CD4-positive, alpha-beta T cell treated with Interferon gamma for 1 hour (primary cell): ENCODE results near the gene RTF2.

Experiments used
- DNase-seq: peaks from one replicate; pipeline ENCODE4 v3.0.0-alpha.2; 2020

Gene RTF2, protein sequence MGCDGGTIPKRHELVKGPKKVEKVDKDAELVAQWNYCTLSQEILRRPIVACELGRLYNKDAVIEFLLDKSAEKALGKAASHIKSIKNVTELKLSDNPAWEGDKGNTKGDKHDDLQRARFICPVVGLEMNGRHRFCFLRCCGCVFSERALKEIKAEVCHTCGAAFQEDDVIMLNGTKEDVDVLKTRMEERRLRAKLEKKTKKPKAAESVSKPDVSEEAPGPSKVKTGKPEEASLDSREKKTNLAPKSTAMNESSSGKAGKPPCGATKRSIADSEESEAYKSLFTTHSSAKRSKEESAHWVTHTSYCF

DNA sequence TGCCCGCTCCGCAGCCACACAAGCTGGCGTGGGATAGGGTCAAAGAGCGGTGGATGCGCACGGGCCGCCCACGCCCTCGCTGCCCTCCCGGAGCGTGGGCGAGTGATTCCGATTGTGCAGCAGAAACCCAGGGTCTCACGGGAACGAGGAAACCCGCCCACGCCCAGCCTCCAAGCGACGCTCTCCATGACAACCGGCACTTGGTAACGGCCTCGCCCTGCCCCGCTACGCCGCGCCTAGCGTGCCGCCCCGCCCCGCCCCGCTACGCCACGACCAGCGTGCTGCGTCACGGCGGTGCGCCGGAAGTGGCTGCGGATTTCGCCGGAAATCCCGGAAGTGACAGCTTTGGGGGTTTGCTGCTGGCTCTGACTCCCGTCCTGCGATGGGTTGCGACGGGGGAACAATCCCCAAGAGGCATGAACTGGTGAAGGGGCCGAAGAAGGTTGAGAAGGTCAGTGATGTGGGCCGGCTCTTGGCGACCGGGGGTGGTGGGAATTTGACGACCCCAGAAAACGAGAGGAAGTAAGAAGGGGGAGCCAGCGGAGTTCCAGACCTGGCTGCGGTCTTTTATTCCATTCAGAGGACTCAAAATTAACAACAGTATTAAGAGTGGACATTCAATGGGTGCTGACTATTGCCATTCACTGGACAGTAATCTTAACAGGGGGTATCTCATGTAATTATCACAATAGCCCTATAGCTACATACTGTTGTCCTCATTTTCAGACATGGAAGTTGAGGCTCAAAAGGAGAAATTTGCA lies at the start of gene RTF2:
RTF2 (plus strand) TSS at position 312 of the 761 bp plus-strand sequence; CDS start at position 383, 71 bp downstream.
- peak; percentile 95 for DNase-seq

DNA sequence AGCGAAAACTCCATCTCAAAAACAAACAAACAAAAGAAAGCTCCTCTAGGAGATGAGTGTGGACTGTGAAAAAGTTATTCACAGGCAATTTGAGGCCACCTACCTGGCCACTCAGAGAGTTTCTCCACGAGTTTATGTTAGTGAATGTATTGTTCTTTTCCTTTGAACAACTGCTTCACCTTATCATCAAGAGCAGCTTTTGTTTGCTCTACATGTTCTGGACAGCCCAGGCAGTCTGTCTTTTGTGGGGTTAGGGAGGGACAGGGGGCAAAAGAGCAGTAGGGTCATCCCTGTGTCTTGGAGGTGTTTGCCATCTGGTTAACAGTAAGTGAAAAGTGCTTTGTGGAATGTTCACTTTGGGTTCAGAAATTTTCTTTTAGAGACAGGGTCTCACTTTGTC lies 48.4 kb upstream of the RTF2 start:
- no peak for DNase-seq

DNA sequence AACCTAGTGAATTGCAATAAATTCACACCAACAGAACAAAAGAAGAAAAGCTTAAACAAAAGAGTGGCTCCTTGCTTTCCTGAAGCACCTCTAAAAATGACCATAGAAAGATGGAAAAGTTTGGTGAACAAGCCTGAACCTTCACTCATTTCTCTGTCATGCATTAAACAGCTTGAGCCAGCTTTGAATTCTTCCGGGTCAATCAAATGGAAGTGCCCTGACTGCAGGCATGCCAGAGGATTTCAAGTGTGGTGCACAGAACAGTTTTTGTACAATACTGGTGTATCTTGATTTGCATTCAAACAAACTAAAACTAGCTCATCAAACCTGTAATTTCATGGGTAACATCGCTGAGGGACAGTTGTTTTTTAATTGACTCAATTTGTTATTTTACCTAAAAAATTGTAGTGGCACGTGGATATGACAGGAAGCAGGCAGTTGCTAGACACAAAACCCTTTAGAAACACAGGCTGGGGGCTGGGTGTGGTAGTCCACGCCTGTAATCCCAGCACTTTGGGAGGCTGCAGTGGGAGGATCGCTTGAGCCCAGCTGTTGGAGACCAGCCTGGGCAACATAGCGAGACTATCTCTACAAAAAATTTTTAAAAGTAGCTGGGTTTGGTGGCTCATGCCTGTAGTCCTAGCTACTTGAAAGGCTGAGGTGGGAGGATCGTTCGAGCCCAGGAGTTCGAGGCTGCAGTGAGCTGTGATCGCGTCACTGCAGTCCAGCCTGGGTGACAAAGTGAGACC lies 47.3 kb upstream of the RTF2 start:
- DNase-seq: no peak

DNA sequence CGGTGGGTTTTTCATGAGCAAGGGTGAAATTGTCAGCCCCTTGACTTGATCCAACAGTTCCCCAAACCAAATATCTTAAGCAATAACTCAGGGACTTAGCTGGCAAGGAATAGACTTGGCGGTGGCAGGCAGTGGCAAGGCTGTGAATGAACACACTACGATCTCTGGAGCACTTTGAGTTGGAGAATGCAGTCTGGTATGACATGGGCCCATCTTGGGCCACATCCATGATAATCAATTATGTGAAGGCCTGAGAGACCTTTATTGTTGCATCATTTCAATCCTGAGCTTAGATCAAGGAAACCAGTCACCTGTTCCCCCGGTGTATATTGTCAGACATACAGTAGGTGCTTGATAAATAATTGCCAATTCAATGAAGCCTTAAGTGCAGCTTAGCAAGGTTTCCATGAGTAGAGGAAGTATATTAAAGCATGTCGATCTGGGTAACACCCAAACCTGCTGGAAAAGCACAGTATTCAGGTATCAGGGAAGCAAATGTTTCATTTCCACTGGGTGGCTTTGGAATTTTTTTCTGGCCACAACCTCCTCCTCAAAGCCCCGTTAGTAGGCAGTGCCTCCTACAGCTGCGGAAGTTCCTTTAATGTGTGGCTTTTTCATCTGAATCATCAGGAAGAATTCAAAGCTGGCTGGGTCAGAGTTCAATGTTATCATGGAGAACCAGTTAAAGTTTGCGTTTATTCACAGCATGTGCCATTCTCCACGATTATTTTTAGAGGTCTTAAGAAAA lies 46.2 kb upstream of the RTF2 start:
- no peak for DNase-seq

DNA sequence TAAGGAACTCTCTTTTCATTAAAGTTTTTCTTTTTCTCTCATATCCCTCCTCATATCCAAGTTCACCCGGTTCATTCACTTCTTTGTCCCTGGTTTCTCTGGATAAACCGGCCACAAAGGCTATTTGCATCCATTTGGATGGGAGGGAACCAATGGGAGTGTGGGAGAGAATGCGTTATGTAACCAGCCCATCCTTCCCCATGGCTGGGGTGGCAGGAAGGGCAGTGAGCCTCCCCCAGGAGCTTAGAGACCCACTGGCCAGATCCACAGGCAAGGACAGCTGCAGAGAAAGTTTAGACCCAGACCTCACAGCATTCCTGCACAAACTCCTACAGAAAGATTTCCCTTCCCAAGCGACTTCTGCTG lies 45.6 kb upstream of the RTF2 start:
- no peak for DNase-seq

DNA sequence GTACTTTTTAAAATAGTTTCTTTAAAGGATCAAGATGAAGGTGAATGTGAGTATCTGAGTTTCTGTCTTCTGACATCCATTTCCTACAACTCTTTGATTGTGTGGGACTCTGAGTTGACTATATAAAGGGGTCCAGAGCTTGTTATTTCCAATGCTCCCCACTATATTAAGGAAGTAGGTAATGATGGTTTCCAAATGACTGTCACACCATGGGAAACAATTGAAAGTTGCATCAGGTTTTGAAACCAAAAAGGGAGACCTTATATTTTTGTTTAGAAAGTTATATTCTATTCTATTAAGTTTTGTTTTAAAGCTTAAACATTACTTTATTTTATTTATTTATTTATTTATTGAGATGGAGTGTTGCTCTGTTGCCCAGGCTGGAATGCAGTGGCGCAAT lies 45.2 kb upstream of the RTF2 start:
- DNase-seq: no peak

DNA sequence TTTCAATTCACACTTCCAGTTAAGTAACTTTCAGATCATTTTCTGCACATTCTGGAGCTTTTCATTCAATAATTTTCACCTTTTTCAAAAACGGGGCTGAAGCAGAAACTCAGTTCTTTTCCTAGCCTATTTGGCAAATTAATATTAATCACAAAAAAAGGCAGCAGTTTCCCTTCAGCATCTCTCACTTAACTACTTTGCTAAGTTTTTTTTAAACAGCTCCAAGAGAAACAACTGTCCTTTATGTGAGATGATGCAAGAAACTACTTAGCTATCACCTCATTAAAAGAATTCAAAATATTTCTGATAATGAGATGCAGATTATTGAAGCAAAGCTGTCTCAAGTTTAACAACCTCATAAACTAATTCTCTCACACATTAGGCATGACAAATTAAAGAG lies 44.5 kb upstream of the RTF2 start:
- no peak for DNase-seq

DNA sequence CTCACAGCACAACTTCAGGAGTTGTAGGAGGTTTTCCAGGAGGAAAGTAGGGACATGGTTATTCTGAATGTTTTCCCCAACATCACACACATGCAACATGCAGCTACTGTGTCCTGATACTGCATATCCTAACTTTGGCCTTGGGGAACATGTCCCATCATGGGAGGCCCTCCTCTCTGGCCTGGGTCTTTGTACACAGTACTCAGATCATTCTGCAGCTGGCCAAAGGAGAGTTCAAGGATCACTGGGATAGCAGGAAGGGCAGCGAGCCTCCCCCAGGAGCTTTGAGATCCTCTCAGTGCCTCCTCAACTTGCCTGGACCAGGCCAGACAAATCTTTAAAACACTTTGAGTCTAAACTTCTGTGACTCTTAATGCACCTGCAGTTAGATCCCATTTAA lies 43.5 kb upstream of the RTF2 start:
- DNase-seq: no peak

DNA sequence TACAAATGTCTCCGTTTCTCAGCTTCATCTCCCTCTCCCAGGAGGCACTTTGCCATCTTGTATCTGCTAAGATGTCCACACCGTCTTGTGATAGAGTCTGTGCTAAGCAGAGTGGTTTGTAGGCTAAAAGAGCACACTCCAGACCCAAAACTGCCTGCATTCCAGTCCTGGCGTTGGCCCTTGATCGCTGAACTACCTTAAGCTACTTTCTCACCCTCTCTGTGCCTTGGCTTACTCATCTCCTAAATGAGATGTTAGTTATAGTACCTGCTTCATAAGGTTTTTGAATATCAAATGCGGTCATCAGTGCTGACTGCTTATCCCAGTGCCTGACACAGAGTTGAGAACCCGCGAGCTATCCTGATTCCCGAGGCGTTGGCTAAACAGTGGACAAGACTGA lies 42.4 kb upstream of the RTF2 start:
- no peak for DNase-seq

DNA sequence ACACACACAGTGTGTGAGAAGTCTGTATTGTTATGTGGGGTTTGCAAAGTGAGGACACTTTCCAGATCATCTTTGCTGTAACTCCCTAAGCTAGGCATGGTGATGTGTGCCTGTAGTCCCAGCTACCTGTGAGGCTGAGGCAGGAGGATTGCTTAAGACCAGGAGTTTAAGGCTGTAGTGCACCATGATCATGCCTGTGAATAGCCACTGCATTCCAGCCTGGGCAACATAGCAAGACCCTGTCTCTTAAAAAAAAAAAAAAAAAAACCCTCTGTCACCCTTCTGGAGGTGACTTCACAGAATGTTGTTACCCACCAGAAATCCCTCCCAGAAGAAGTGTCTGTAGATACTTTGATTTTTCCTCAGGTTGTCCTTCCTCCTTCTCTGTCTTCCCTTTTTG lies 41.5 kb upstream of the RTF2 start:
- no peak for DNase-seq

DNA sequence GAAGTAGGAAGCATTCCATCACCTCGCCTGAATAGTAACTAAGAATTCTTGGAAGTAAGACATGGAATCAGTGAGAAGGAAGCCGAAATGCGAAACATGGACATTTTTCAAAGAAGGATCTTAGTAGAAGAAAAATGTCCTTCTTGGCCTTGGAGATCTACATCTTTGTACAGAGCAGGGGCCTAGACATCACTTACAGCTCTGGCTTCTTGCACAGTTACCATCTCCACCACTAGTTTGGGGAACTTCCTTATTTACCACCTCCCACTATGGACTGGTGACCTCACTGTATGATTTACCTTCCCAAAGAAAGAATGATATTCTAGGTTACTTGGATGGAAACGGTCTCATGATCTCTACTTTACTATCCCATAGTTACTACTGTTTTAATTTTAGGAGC lies 40.6 kb upstream of the RTF2 start:
- no peak for DNase-seq

DNA sequence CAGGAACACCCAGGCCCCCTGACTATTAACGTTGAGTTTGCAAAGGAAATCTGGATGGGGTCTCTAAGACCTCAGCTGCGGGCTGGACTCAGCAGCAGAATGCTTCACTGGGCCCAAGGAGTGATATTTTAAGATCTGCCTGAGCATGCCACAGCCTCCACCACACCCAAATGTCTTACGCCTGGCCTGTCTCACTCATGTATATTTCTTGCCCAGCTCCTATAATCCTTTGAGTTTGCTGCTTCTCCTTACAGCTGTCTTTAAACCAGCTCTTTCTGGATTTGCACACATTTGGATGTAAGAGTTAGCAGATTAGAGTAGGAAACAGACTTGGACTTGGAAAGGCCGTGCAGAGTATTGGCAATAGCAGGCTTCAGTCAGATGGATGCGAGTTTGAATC lies 40.0 kb upstream of the RTF2 start:
- no peak for DNase-seq

DNA sequence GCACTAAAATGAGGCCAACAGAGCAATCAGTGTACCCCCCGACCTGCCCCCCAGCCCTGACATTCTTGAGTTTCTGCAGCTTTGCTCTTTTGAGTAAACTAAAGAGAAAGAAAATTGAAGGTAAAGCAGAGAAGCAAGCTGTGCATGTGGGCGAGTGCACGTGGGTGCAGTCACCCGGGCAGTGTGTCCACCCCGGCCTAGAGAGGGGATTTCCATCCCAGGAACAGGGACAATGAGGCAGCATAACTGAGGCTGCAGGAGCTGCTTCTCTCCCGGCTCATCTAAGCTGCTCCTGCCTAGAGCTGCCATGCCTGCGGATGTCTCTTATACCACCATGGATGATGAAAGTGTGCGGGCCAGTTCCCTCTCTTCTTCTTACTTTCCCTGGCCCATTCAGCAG lies 39.5 kb upstream of the RTF2 start:
- no peak for DNase-seq

DNA sequence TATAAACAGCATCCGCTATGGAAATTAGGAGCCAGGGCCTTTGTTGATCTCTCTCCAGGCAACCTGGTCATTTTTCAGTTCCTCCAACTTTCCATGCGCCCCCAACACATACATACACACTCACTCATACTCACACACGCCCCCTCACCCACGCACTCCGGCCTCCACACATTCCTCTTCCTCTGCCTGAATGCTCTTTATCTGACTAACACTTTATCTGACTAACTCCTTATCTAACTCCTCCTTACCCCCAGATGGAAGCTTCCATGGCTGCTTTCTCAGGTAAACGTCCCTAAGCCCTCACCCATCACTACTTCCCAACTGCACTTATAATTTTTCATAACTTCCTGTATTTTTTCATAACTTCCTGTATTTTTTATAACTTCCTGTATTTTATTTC lies 38.9 kb upstream of the RTF2 start:
- no peak for DNase-seq

DNA sequence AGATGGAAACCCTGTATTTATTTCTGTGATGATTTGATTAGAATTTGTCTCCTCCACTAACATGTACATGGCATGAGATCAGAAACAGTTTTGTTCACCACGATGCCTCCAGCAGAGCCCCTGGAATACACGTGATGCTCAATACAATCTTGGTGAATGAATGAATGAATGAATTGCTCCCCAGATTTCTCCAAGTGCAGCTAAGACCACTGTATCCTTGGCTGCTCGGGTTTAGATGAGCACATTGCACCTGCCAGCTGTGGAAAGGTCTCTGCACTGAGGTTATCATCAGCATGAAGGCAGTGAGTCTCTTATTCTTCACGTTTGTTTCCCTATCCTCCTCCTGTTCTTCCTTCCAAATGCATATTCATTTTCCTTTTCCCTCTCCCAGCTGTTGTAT lies 38.5 kb upstream of the RTF2 start:
- DNase-seq: no peak

DNA sequence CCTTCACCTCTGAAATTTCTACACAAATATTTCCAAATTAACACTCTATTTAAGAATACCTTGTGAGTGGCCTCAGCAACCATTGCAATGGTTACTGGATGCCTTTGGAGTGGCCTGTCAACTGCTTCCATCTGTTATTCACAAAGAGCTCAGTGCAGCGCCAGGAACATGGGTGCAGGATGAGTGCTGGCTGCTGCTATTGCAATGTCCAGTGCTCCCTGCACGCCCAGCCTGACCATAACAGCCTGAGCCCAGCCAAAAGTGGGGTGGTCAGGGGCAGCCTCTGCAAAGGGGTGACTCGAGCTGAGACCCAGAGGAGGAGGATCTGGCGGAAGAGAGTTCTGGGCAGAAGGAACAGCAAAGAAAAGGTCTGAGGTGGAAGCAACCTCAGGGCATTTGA lies 38.0 kb upstream of the RTF2 start:
- no peak for DNase-seq

DNA sequence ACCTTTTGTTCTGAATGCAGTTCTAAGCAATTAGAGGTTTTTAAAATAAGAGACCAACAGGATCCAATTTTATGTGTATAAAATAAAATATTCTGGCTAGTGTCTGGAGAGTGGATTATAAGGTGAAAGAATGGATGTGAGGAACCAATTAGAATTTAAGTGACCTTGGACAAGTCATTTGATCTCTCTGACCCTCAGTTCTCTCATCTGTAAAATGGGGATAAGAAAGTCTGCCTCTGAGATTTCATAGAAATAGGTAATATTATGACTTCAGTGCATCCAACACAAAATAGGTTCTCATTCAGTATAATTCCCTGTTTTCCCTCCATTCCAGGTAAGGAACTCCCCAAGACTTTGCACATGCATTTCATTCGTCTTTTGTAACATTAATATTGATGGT lies 37.5 kb upstream of the RTF2 start:
- DNase-seq: no peak

DNA sequence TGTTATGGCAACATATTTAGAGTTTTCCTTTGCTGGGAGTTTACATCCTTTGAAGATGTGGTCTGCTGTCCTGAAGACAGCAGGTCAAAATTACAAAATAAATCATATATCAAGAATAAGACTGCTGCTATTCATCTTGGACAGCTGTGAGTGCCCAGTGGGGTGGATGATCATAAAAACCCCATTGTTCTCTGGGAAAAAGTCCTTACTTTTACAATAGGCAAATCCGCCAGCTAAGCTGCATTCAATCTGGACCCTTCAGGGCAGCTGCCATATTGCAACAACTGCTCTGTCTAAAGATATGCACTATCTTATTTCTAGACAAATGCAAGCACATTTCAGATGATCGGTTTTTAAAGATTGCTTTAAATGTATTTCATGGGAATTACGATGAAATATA lies 37.0 kb upstream of the RTF2 start:
- DNase-seq: no peak

DNA sequence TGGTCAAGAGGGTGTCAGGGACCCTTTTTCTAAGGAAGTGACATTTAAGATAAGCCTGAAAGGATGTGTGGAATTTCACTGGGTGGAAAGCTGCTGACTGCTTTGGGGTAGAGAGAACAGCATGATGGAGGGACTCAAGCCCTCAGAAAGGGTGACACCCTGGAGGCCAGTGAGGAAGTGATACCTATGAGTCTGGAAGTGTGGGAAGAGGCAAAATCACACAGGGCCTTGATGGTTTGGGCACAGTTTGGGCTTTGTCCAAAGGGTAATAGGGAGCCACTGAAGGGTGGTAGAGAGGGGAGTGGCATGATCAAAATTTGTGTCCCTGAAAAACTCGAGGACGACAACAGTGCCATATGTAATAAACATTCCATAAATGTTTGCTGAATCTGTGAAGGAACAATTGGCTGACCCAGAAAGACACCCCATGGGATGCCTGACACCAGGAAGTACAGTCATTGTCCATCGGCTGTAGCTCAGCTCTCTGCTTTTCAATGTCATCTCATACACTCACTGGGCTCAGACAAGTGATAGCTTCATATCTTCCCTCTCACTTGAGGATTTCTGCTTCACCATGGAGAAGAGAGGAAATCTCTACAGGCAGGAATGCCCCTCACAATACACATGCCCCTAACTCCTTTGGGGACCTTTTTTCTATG lies 35.1 kb upstream of the RTF2 start:
- no peak for DNase-seq

DNA sequence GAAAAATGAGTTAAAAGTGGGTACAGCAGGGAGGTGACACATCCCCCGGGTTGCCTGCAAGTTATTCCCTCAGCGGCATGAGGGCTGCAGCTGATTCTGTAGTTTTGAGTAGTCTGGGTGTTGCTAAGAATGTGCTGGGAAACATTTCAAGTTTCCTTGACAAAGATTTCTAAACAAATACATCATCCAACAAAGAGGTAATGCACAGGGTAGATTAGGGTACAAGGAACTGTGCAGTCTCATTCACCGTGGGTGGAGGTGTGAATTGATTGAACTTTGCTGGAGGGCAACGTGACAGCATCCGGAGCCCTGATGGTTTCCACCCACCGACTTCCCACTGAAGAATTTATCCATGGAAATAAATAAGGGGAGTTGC lies 34.6 kb upstream of the RTF2 start:
- no peak for DNase-seq

DNA sequence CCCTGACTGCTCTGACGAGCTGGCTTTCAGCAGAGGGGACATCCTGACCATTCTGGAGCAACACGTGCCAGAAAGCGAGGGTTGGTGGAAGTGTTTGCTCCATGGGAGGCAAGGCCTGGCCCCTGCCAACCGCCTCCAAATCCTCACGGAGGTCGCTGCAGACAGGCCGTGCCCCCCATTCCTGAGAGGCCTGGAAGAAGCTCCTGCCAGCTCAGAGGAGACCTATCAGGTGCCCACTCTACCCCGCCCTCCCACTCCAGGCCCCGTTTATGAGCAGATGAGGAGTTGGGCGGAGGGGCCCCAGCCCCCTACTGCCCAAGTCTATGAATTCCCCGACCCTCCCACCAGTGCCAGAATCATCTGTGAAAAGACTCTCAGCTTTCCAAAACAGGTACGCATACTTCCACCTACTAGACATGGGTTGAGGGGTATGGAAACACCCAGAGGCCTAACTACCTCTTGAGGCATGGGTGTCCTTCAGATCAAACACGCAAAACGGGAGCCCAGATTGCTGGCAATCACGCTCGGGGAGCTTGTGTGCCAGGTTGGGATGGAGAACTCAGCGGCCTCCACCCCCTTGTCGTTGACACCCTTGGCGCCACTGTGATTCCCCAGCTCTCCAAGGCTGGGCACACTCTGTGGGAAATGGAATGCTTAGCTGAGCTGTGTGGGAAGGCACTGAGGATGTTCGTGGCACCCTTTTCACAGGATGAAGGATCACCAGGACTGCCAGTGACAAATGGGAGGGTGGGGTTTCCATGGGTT lies 31.0 kb upstream of the RTF2 start:
- DNase-seq: no peak

DNA sequence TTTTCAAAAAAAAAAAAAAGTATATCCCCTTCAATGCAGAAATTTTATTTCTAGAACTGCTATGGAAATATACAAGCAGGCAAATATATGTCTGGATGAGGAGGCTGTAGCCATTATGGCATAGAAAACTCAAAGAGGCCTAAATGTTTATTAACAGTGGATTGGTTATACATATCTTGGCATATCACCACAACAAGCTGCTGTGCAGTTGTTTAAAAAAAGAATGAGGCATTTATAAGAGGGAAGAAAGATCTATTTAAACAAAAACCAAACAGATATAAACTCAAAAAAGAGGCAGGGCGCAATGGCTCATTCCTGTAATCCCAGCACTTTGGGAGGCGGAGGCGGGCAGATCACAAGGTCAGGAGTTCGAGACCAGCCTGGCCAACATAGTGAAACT lies 30.1 kb upstream of the RTF2 start:
- DNase-seq: no peak
